HG03342 (cell line): ENCODE measurements around the gene UBASH3A.
"Not testable (repeated sequence)": the region's sequence is repeated elsewhere in the genome, so short reads cannot be mapped to it uniquely, and the experiment has no call there.

Experiments
- ATAC-seq: cut with Tn5 transposase; IDR thresholded peaks from one replicate; pipeline ENCODE4 v1.9.1; 2021; ENCODE audit warnings: mild to moderate bottlenecking, moderate library complexity; ENCODE audit not compliant: unreplicated experiment

UBASH3A gene

GRCh38 chr21:42465803-42466127 is 62.1 kb downstream of the UBASH3A start:
- ATAC-seq, result no peak

- no peak for ATAC-seq
Measured at GRCh38 chr21:42466700-42467099, 63.0 kb downstream of the UBASH3A start.

GRCh38 chr21:42467140-42467983 is 63.7 kb downstream of the UBASH3A start:
- ATAC-seq, result no peak

GRCh38 chr21:42468491-42469131 is 64.9 kb downstream of the UBASH3A start:
- no peak for ATAC-seq

GRCh38 chr21:42469272-42469671 is 65.6 kb downstream of the UBASH3A start:
- ATAC-seq, result no peak

- ATAC-seq, result not testable (repeated sequence)
Measured at GRCh38 chr21:42469726-42470125, 66.0 kb downstream of the UBASH3A start.

- ATAC-seq, result no peak
Measured at GRCh38 chr21:42471206-42471605, 67.5 kb downstream of the UBASH3A start.

GRCh38 chr21:42471716-42472330 is 68.1 kb downstream of the UBASH3A start:
- no peak for ATAC-seq

GRCh38 chr21:42472521-42472920 is 68.8 kb downstream of the UBASH3A start:
- ATAC-seq, result no peak

- no peak for ATAC-seq
Measured at GRCh38 chr21:42473498-42474042, 69.9 kb downstream of the UBASH3A start.

GRCh38 chr21:42474043-42474831 is 70.5 kb downstream of the UBASH3A start:
- ATAC-seq, result peak; percentile 51

GRCh38 chr21:42475036-42475435 is 71.3 kb downstream of the UBASH3A start:
- ATAC-seq, result no peak

GRCh38 chr21:42475526-42476387 is 72.1 kb downstream of the UBASH3A start:
- ATAC-seq, result no peak

GRCh38 chr21:42476388-42477331 is 73.0 kb downstream of the UBASH3A start:
- ATAC-seq, result no peak

GRCh38 chr21:42478504-42478903 is 74.8 kb downstream of the UBASH3A start:
- ATAC-seq, result peak; percentile 50

GRCh38 chr21:42479582-42479981 is 75.9 kb downstream of the UBASH3A start:
- ATAC-seq, result no peak

GRCh38 chr21:42480736-42481135 is 77.0 kb downstream of the UBASH3A start:
- no peak for ATAC-seq

- ATAC-seq, result no peak
Measured at GRCh38 chr21:42481169-42481568, 77.5 kb downstream of the UBASH3A start.

- no peak for ATAC-seq
Measured at GRCh38 chr21:42484966-42485365, 81.3 kb downstream of the UBASH3A start.
